GM12801 (cell line): ENCODE measurements around the gene RNF32.

Experiments used
- TF ChIP-seq, protein P1 (sequence below): IDR thresholded peaks from one replicate; pipeline ENCODE4 v1.5.1; 2011; ENCODE audit warnings: control low read depth; ENCODE audit not compliant: insufficient read length; ENCODE audit errors: extremely low read depth

RNF32 gene

DNA sequence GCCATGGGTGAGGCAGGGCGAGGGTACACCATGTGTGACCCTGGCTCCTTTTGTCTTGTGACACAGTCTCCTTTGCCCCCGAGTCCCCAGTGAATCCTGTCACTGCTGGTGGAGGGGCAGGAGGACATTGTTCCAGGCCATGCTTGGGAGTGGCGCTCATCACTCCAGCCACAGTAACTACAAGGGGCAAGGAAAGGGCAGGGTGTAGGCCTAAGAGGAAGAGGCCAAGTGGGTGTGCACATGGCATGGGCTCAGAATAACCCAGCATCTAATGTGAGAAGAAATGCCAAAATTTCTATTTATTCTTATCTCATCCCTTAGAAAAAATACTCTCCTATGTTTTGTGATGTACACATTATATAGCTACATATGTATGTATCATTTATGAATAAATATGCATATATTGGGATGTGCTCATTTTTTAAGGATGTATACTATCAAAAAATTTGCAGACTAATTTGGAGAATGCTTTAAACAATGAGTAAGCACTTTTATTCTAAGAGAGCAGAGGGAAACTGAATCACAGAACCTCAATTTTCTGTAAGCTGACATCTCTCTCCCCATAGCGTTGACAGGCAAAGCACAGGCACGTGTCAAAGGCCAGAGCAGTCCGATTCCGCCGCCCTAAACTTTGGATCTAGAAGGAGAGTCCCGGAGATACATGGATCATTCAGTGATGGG lies 36.9 kb downstream of the RNF32 start:
- TF ChIP-seq, protein P1, sequence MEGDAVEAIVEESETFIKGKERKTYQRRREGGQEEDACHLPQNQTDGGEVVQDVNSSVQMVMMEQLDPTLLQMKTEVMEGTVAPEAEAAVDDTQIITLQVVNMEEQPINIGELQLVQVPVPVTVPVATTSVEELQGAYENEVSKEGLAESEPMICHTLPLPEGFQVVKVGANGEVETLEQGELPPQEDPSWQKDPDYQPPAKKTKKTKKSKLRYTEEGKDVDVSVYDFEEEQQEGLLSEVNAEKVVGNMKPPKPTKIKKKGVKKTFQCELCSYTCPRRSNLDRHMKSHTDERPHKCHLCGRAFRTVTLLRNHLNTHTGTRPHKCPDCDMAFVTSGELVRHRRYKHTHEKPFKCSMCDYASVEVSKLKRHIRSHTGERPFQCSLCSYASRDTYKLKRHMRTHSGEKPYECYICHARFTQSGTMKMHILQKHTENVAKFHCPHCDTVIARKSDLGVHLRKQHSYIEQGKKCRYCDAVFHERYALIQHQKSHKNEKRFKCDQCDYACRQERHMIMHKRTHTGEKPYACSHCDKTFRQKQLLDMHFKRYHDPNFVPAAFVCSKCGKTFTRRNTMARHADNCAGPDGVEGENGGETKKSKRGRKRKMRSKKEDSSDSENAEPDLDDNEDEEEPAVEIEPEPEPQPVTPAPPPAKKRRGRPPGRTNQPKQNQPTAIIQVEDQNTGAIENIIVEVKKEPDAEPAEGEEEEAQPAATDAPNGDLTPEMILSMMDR = no peak

DNA sequence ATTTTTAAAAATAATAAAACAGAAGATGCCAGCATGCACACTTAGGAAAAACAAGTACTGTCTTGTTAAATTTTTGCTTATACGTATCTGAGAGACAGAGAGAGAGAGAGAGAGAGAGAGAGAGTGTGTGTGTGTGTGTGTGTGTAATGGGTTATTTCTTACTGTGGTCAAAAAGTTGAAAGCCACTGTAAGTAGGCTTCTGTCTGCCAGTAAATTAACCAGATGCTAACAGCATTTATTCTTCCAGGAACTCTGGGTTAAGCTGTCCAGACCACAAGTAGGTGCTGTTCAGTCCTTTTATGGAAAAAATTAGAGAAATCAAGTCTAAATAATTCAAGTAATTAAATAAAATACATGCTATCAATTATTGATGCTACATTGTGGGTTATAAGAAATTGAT lies 39.7 kb downstream of the RNF32 start:
- TF ChIP-seq, protein P1 = no peak

DNA sequence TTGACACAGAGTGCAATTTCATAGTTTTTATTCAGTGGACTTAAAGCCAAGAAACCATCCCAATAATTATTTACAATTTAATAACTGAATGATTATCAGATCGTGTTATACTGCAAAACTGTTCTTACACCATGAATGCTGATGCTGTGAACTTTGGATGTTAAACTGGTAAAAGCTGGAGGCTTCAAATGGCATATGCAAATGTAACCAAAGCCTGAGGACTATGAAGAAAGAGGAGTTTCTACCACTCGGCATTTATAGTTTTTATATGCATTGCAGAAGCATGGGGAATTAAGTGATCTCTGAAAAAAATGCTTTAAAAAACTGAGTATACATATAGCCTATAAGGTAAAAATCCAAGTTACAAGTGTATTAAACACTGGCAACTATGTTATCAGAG lies 42.4 kb downstream of the RNF32 start:
- TF ChIP-seq, protein P1 = no peak

DNA sequence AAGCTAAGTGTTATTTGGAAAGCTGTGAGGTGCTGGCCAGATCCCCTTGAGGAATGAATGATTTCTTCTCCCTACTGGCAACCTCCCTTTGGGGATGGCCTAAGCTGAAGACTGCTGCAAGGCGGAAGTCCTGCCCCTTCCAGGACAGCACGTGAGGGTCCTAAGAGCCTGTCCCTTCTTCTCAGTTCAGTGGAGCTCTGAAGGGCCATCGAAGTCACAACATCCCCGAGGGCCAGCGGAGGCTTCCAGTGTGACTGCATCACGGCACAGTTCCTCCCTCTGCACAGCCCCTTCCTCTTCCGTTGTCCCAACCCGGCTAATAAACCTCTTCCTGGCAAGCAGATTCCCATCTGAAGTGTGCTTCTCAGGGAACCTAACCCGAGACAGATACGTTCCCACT lies 43.7 kb downstream of the RNF32 start:
- TF ChIP-seq, protein P1 = no peak

DNA sequence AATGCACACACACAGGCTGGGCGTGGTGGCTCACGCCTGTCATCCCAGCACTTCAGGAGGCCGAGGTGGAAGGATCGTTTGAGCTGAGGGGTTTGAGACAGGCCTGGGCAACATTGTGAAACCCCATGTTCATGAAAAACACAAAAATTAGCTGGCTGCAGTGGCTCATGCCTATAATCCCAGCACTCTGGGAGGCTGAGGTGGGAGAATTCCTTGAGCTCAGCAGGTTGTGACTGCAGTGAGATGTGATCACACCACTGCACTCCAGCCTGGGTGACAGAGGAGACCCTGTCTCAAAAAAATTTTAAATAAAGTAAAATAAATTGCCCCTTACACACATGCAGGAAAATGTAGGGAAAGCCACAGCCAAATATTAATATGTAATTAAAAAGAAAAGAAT lies 44.1 kb downstream of the RNF32 start:
- TF ChIP-seq, protein P1 = no peak

DNA sequence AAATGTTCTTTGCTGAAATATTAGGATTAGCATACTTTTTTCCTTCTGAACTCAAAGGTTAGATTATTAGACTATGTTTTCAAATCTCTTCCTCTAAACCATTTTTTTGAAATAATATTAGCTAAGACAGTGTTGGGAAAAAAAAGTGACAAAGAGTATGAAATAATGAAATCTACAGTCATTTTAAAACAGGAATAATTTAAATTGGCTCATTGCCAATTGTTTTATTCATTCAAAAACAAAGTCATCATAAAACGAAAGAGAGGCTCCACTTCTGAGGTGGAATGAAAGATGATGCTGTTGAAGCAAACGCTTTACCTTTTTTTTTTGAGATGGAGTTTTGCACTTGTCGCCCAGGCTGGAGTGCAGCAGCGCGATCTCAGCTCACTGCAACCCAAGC lies 51.2 kb downstream of the RNF32 start:
- TF ChIP-seq, protein P1 = no peak

DNA sequence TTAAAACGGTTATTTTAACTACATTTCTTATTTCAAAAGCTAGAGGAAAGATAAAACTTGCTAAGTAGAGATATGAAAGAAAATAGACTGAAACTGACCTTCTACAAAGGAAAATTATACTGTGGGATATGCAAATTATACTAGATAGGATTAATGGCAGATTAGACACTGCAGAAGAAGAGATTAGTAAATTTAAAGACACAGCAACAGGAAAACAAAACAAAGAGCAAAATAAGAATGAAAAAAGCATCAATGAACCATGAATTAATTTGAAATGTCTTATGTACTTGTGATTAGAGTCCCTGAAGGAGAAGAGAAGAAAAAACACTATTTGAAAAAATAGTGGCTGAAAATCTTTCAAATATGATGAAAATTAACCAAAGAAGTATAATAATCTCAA lies 52.3 kb downstream of the RNF32 start:
- TF ChIP-seq, protein P1 = no peak

DNA sequence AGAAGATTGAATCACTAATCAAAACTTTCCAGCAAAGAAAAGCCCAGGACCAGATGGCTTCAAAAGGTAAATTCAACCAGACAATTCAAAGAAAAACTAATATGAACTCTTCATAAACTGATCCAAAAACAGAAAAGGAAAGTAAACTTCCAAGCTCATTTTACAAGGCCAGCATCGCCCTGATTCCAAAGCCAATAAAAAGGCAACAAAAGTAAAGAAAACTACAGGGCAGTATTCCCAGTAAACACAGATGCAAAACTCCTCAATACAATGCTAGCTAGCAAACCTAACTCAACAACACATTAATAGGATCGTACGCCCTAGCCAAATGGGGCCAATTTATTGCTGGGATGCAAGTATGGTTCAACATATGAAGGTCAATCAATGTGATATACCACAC lies 53.1 kb downstream of the RNF32 start:
- TF ChIP-seq, protein P1 = no peak
